ENCODE results near the gene CRIP2.

The CRIP2 gene

DNA sequence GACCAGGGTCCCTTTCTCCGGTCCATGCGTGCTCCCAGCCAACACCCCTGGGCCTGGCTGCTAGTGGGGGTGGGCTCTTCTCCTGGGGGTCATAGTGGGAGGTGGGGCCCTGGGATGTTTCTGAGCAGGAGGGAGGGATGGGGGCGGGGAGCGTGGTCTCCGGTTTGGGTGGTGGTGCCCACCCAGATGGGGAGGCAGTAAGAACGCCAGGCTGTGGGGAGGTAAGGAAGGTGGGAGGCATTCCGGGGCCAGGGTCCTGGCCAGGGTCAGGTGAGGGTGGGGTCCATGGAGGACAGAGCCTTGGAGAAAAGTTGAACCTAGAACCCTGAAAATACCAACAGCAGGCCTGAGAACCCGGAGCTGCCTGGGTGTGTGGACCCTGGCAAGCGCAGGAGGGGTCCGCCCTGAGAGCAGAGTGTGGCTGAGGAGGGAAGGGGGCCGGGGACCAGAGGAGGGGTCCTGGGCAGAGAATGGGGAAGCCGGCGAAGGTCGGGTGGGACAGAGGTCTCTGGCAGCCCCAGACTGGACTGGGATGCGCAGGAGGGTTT is 5.7 kb downstream of the CRIP2 start:
- DNase-seq (ENCODE audit: low spot score): no peak
- TF ChIP-seq CTCF (IDR thresholded peaks at IDR 0.05; ENCODE audit: extremely low read depth, missing control alignments): no peak

DNA sequence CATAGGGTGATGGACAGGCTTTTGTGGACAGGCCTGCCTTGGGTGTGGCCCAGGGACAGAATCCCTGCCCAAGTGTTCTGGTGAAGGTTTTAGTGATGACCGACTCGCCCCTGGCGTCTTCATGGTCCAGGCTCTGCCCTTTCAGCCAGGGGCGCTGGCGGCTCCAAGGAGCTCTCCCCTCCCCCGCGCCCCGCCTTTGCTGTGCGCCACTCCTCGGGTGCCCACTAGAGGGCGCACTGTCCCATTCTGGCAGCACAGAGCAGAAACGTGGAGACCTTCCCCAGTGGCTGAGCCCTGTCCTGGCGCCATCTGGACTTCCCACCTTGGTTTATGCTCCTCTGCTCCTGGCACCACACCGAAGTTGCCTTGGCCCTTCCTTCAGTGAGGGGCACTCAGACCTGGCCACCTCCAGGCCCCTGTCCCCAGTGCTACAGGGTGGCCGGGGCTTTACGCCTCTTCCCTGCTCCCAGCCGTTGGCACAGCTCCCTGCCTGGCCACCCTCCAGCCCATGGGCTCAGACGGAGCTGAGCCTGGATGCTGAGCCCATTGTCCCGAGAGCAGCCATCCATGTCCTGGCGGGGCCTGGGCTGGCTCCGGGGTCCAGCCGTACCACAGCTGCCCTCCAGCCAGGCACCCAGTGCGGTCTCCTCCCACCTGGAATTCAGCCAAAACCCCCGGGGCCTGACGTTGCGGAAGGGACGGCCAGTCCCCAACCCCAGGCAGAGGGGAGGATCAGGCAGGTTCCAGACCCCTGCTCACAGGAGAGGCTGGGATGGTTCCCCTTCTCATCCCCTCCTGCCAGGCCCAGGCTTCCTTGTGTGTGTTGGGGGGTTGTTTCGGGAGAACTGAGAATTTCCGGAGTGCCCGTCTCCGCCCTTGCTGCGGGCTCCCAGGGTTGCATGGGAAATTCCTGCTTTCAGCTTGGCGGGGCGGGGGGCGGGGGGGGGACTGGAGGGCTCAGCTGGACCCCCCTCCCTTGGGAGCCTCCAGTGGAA is 6.5 kb downstream of the CRIP2 start:
- peak; percentile 98 for TF ChIP-seq CTCF (IDR thresholded peaks at IDR 0.05; ENCODE audit: extremely low read depth, missing control alignments)

DNA sequence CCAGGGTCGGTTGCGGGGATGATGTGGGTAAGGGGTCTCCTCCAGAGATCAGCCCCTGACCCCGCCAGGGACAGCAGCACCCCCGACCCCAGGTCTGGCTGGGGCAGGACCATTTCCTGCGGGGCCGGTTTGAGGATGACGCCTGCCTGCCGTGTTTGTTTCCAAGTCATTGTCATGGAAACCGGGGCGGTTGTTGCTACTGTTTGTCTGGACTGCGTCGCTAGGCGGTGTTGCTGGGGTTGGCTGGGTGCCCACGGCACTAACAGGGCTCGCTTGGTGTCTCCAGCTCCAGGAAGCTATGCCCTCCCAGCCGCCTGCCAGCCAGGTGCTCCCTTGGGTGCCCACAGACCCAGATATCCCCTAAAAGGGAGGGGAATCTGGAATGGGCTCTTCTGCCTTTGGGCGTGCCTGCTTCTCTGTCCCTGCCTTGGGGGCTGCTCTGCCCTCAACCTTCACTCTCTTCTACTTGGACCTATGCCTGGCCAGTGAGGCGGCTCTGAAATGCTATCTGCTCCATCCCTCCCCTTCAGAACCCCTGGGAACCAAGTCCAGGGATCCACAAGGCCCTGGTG is 7.4 kb downstream of the CRIP2 start:
- DNase-seq (ENCODE audit: low spot score): peak; percentile 95
- TF ChIP-seq CTCF (IDR thresholded peaks at IDR 0.05; ENCODE audit: extremely low read depth, missing control alignments): no peak

More for the DNA sequence above, 6.5 kb downstream of the CRIP2 start:
- DNase-seq (ENCODE audit: low spot score): peak; percentile 95

GRCh38 chr14:105482486-105483110 is 8.0 kb downstream of the CRIP2 start:
- DNase-seq (ENCODE audit: low spot score): no peak
- no peak for TF ChIP-seq CTCF (IDR thresholded peaks at IDR 0.05; ENCODE audit: extremely low read depth, missing control alignments)

GRCh38 chr14:105483300-105484068 is 8.9 kb downstream of the CRIP2 start:
- no peak for DNase-seq (ENCODE audit: low spot score)
- no peak for TF ChIP-seq CTCF (IDR thresholded peaks at IDR 0.05; ENCODE audit: extremely low read depth, missing control alignments)

- DNase-seq (ENCODE audit: low spot score): no peak
- no peak for TF ChIP-seq CTCF (IDR thresholded peaks at IDR 0.05; ENCODE audit: extremely low read depth, missing control alignments)
Observed at GRCh38 chr14:105484069-105484996, 9.7 kb downstream of the CRIP2 start.

Measured in GM20000 (cell line).